ENCODE data around the gene LTBP4.

LTBP4 gene

GRCh38 chr19:40608240-40608621 lies 7.1 kb downstream of the LTBP4 start:
- no peak for DNase-seq (ENCODE audit: low spot score)
- H3K4me3 Mint-ChIP-seq, result peak overlapping the region; percentile 37
- no peaks in the 10 kb centered on the region for H3K27me3 Mint-ChIP-seq (ENCODE audit: low read depth)
- H3K9me3 Mint-ChIP-seq, result no peaks in the 10 kb centered on the region
- H3K36me3 Mint-ChIP-seq (ENCODE audit: low read depth), result peaks cover 2% of the 10 kb centered on the region
- peaks cover 53% of the 10 kb centered on the region for H3K4me1 Mint-ChIP-seq (ENCODE audit: low read depth)
- H3K27ac Mint-ChIP-seq, result no peak overlapping the region

- no peaks in the 10 kb centered on the region for H3K9me3 Mint-ChIP-seq
- peak overlapping the region; percentile 92 for H3K27ac Mint-ChIP-seq
- peak overlapping the region; percentile 85 for H3K4me3 Mint-ChIP-seq
- no peak for DNase-seq (ENCODE audit: low spot score)
- H3K4me1 Mint-ChIP-seq (ENCODE audit: low read depth), result peaks cover 48% of the 10 kb centered on the region
- H3K27me3 Mint-ChIP-seq (ENCODE audit: low read depth), result no peaks in the 10 kb centered on the region
- peaks cover 2% of the 10 kb centered on the region for H3K36me3 Mint-ChIP-seq (ENCODE audit: low read depth)
These were observed 7.8 kb downstream of the LTBP4 start for GRCh38 chr19:40608957-40609356.

- no peaks in the 10 kb centered on the region for H3K27me3 Mint-ChIP-seq (ENCODE audit: low read depth)
- peaks cover 2% of the 10 kb centered on the region for H3K36me3 Mint-ChIP-seq (ENCODE audit: low read depth)
- peak overlapping the region; percentile 85 for H3K4me3 Mint-ChIP-seq
- no peaks in the 10 kb centered on the region for H3K9me3 Mint-ChIP-seq
- peaks cover 44% of the 10 kb centered on the region for H3K4me1 Mint-ChIP-seq (ENCODE audit: low read depth)
- H3K27ac Mint-ChIP-seq, result peak overlapping the region; percentile 92
- peak; percentile 92 for DNase-seq (ENCODE audit: low spot score)
These were observed 8.6 kb downstream of the LTBP4 start for GRCh38 chr19:40609561-40610395.

GRCh38 chr19:40610396-40611064 lies 9.4 kb downstream of the LTBP4 start:
- Mint-ChIP-seq H3K4me3 (peak overlapping the region; percentile 85), H3K36me3 (ENCODE audit: low read depth) (peaks cover 2% of the 10 kb centered on the region), H3K27ac (peak overlapping the region; percentile 92), H3K27me3 (ENCODE audit: low read depth) (no peaks in the 10 kb centered on the region), H3K4me1 (ENCODE audit: low read depth) (peaks cover 44% of the 10 kb centered on the region), H3K9me3 (no peaks in the 10 kb centered on the region)
- peak; percentile 52 for DNase-seq (ENCODE audit: low spot score)

GRCh38 chr19:40611096-40611495 lies 9.9 kb downstream of the LTBP4 start:
- peak overlapping the region; percentile 85 for H3K4me3 Mint-ChIP-seq
- peaks cover 47% of the 10 kb centered on the region for H3K4me1 Mint-ChIP-seq (ENCODE audit: low read depth)
- no peaks in the 10 kb centered on the region for H3K9me3 Mint-ChIP-seq
- H3K36me3 Mint-ChIP-seq (ENCODE audit: low read depth), result peaks cover 2% of the 10 kb centered on the region
- peak overlapping the region; percentile 92 for H3K27ac Mint-ChIP-seq
- no peak for DNase-seq (ENCODE audit: low spot score)
- no peaks in the 10 kb centered on the region for H3K27me3 Mint-ChIP-seq (ENCODE audit: low read depth)

- H3K9me3 Mint-ChIP-seq, result no peaks in the 10 kb centered on the region
- peak overlapping the region; percentile 50 for H3K27ac Mint-ChIP-seq
- H3K36me3 Mint-ChIP-seq (ENCODE audit: low read depth), result peaks cover 2% of the 10 kb centered on the region
- peak overlapping the region; percentile 24 for H3K4me3 Mint-ChIP-seq
- H3K27me3 Mint-ChIP-seq (ENCODE audit: low read depth), result no peaks in the 10 kb centered on the region
- peaks cover 42% of the 10 kb centered on the region for H3K4me1 Mint-ChIP-seq (ENCODE audit: low read depth)
- DNase-seq (ENCODE audit: low spot score), result no peak
These were observed 10.9 kb downstream of the LTBP4 start for GRCh38 chr19:40611900-40612698.

- peak overlapping the region; percentile 93 for H3K4me3 Mint-ChIP-seq
- DNase-seq (ENCODE audit: low spot score), result peak; percentile 67
- no peaks in the 10 kb centered on the region for H3K9me3 Mint-ChIP-seq
- H3K36me3 Mint-ChIP-seq (ENCODE audit: low read depth), result peaks cover 2% of the 10 kb centered on the region
- H3K27me3 Mint-ChIP-seq (ENCODE audit: low read depth), result no peaks in the 10 kb centered on the region
- H3K4me1 Mint-ChIP-seq (ENCODE audit: low read depth), result peaks cover 38% of the 10 kb centered on the region
- peak overlapping the region; percentile 95 for H3K27ac Mint-ChIP-seq
These were observed 11.9 kb downstream of the LTBP4 start for GRCh38 chr19:40612831-40613689.

GRCh38 chr19:40613690-40614621 lies 12.8 kb downstream of the LTBP4 start:
- Mint-ChIP-seq H3K27me3 (ENCODE audit: low read depth) (no peaks in the 10 kb centered on the region), H3K27ac (peak overlapping the region; percentile 95), H3K4me3 (peak overlapping the region; percentile 93), H3K9me3 (no peaks in the 10 kb centered on the region), H3K36me3 (ENCODE audit: low read depth) (peaks cover 2% of the 10 kb centered on the region), H3K4me1 (ENCODE audit: low read depth) (peaks cover 35% of the 10 kb centered on the region)
- DNase-seq (ENCODE audit: low spot score), result peak; percentile 85

- Mint-ChIP-seq H3K27me3 (ENCODE audit: low read depth) (no peaks in the 10 kb centered on the region), H3K4me1 (ENCODE audit: low read depth) (peaks cover 31% of the 10 kb centered on the region), H3K4me3 (peak overlapping the region; percentile 93), H3K36me3 (ENCODE audit: low read depth) (peaks cover 5% of the 10 kb centered on the region), H3K27ac (peak overlapping the region; percentile 95), H3K9me3 (no peaks in the 10 kb centered on the region)
- DNase-seq (ENCODE audit: low spot score), result peak; percentile 91
These were observed 13.6 kb downstream of the LTBP4 start for GRCh38 chr19:40614622-40615411.

GRCh38 chr19:40616178-40616577 lies 15.0 kb downstream of the LTBP4 start:
- Mint-ChIP-seq H3K9me3 (no peaks in the 10 kb centered on the region), H3K4me3 (no peak overlapping the region), H3K27me3 (ENCODE audit: low read depth) (no peaks in the 10 kb centered on the region), H3K4me1 (ENCODE audit: low read depth) (peaks cover 19% of the 10 kb centered on the region), H3K27ac (no peak overlapping the region), H3K36me3 (ENCODE audit: low read depth) (peaks cover 8% of the 10 kb centered on the region)
- no peak for DNase-seq (ENCODE audit: low spot score)

GRCh38 chr19:40616941-40617340 lies 15.8 kb downstream of the LTBP4 start:
- no peaks in the 10 kb centered on the region for H3K27me3 Mint-ChIP-seq (ENCODE audit: low read depth)
- H3K36me3 Mint-ChIP-seq (ENCODE audit: low read depth), result peaks cover 11% of the 10 kb centered on the region
- DNase-seq (ENCODE audit: low spot score), result no peak

GRCh38 chr19:40617961-40618360 lies 16.8 kb downstream of the LTBP4 start:
- H3K4me1 Mint-ChIP-seq (ENCODE audit: low read depth), result peaks cover 12% of the 10 kb centered on the region
- H3K36me3 Mint-ChIP-seq (ENCODE audit: low read depth), result peaks cover 9% of the 10 kb centered on the region
- H3K4me3 Mint-ChIP-seq, result no peak overlapping the region
- H3K27me3 Mint-ChIP-seq (ENCODE audit: low read depth), result no peaks in the 10 kb centered on the region
- no peak overlapping the region for H3K27ac Mint-ChIP-seq
- H3K9me3 Mint-ChIP-seq, result no peaks in the 10 kb centered on the region
- no peak for DNase-seq (ENCODE audit: low spot score)

More at GRCh38 chr19:40616941-40617340, 15.8 kb downstream of the LTBP4 start:
- no peak overlapping the region for H3K27ac Mint-ChIP-seq
- H3K4me1 Mint-ChIP-seq (ENCODE audit: low read depth), result peaks cover 16% of the 10 kb centered on the region
- H3K9me3 Mint-ChIP-seq, result no peaks in the 10 kb centered on the region
- H3K4me3 Mint-ChIP-seq, result no peak overlapping the region

Data from T-helper 2 cell treated with Interferon-gamma antibody and Interleukin-4, amounts not matched to agents 5 μg/mL and 100 μg/mL, for 36 hours (primary cell).